Transverse colon (tissue), 4 donors: Measurements from ENCODE around the gene KLHL22. TPM values are rescaled to one million over a fixed set of nuclear protein-coding genes. Genes with fewer than 3 reads are reported as not detected.
"Not testable (repeated sequence)": the region's sequence is repeated elsewhere in the genome, so short reads cannot be mapped to it uniquely, and the experiment has no call there.

Experiments used
- DNase-seq: peaks from one replicate; pipeline ENCODE4 v3.0.0-alpha.2; 2019
- H3K27ac ChIP-seq, 4 donors: fragments of 200-600 bp; sonication (generic); 2 replicates each; pipeline ENCODE4 v1.5.1; 2016 to 2018; ENCODE audit warnings: inconsistent platforms in 4 of 4
- H3K27me3 ChIP-seq: fragments of 200-600 bp; sonication (generic); 2 replicates; pipeline ENCODE4 v1.5.1; 2017; ENCODE audit warnings: inconsistent platforms
- H3K36me3 ChIP-seq, 4 donors: fragments of 200-600 bp; sonication (generic); 2 replicates each; pipeline ENCODE4 v1.5.1; 2017 to 2019; ENCODE audit warnings: inconsistent platforms in 4 of 4
- H3K4me1 ChIP-seq, 4 donors: fragments of 200-600 bp; sonication (generic); 2 replicates each; pipeline ENCODE4 v1.5.1; 2017 to 2020; ENCODE audit warnings: inconsistent platforms in 4 of 4
- H3K4me3 ChIP-seq, 4 donors: fragments of 200-600 bp; sonication (generic); 1 replicate in 1 of 4; 2 replicates in 3 of 4; pipeline versions ENCODE4 v1.5.1 to v1.6.1; 2017 to 2019; ENCODE audit warnings: inconsistent platforms in 4 of 4
- H3K9me3 ChIP-seq, 2 donors: fragments of 200-600 bp; sonication (generic); 2 replicates each; pipeline ENCODE4 v1.5.1; 2017 to 2019; ENCODE audit warnings: inconsistent platforms in 2 of 2
- CTCF ChIP-seq, 5 experiments: fragments of 200-600 bp in 3 of 5; fragments of 450-650 bp in 2 of 5; sonication (generic) in 3 of 5; IDR thresholded peaks; 1 replicate in 2 of 5; 2 replicates in 3 of 5; pipeline ENCODE4 v1.5.1; 2016 to 2017; ENCODE audit warnings: antibody characterized with exemption in 5 of 5, inconsistent platforms in 3 of 5, mild to moderate bottlenecking in 2 of 5, moderate library complexity in 1 of 5
- EP300 ChIP-seq: sonication (generic); formaldehyde crosslinking; IDR thresholded peaks from one replicate; pipeline ENCODE4 v1.6.1; 2017; ENCODE audit warnings: antibody characterized with exemption, low read depth
- POLR2A ChIP-seq: fragments of 450-650 bp; IDR thresholded peaks from one replicate; pipeline ENCODE4 v1.6.1; 2016; ENCODE audit warnings: antibody characterized with exemption, mild to moderate bottlenecking, moderate library complexity
- POLR2AphosphoS5 ChIP-seq, 3 donors: sonication (generic); formaldehyde crosslinking; IDR thresholded peaks; one replicate each; pipeline ENCODE4 v1.6.1; 2016; ENCODE audit warnings: antibody characterized with exemption in 3 of 3
- whole genome bisulfite sequencing, 2 donors: methylation state at CpG; one replicate each; pipeline ENCODE4 v1.1.5; 2018; ENCODE audit warnings: low coverage in 1 of 2; 5-methylcytosine and 5-hydroxymethylcytosine counted together
- in situ Hi-C, 4 donors: fragments of 200-750 bp; cut with MboI; loops; one replicate each; pipeline versions ENCODE4 v1.15.0 to v1.15.1; 2017; ENCODE audit warnings: low sequenced_read_pairs in 3 of 4, low pct_ligation_motif_present in 1 of 4, low pct_unique_long_range_greater_than_20kb in 1 of 4
- intact Hi-C: fragments of 100-400 bp; cut with DNase I; formaldehyde crosslinking; loops from one replicate; pipeline ENCODE4 v1.15.1; 2023; ENCODE audit warnings: low total_unique reads
- small RNA-seq, 4 donors: library from RNA; depleted of rRNA; stranded (forward); fragments of <200 nt; gene quantifications; one replicate each; pipeline ENCODE3, GENCODE V24; 2016
- total RNA-seq, 4 donors: library from RNA; depleted of rRNA; stranded (reverse); fragments of >200 nt; gene quantifications; one replicate each; pipeline ENCODE4 v1.1.0, GENCODE V29; 2016

KLHL22 gene
- total RNA-seq, 4 donors from 2014 or later: 12.7 to 75.9 (median 16.9) TPM

GRCh38 chr22:20393705-20394476 lies 101.7 kb downstream of the KLHL22 start, which contains the start of gene ZNF74:
Gene ZNF74, plus strand, starts transcription at chr22:20394151. Its CDS starts 478 bp downstream, at chr22:20394629.
- 1% methylated on average over 53 of the region's 71 CpGs; no CpG with 5 or more reads in 1 of the 2 donors for WGBS, 2 donors
- no peaks in the 10 kb centered on the region for H3K9me3 ChIP-seq
- H3K27ac ChIP-seq: peak within 1 kb of the TSS; percentile 68 to 82 (median 77)
- H3K4me1 ChIP-seq: peaks cover 2 to 19% (median 14%) of the 10 kb centered on the region in 4 donors
- in situ Hi-C loops: no loop called here
- H3K36me3 ChIP-seq: no peaks in the 10 kb centered on the region
- intact Hi-C loops: no loop called here
- peak within 1 kb of the TSS; percentile 71 to 79 (median 75) for H3K4me3 ChIP-seq
- peak; percentile 91 for DNase-seq
- no peaks in the 10 kb centered on the region for H3K27me3 ChIP-seq
- TF ChIP-seq POLR2A (peak; percentile 62), CTCF (IDR thresholded peaks at IDR 0.05) (no peak), EP300 (no peak), POLR2AphosphoS5 (IDR thresholded peaks at IDR 0.05) (peak; percentile 28 to 78 (median 62))

GRCh38 chr22:20392983-20393704 lies 102.5 kb downstream of the KLHL22 start:
- H3K9me3 ChIP-seq: no peaks in the 10 kb centered on the region
- WGBS, 2 donors: 96% methylated on average over 23 of the region's 23 CpGs; no CpG with 5 or more reads in 1 of the 2 donors
- TF ChIP-seq CTCF (IDR thresholded peaks at IDR 0.05) (no peak), POLR2AphosphoS5 (IDR thresholded peaks at IDR 0.05) (no peak), EP300 (no peak), POLR2A (no peak)
- intact Hi-C loops (no loop called here), in situ Hi-C loops (no loop called here)
- H3K27me3 ChIP-seq: no peaks in the 10 kb centered on the region
- peaks cover 2 to 19% (median 14%) of the 10 kb centered on the region in 4 donors for H3K4me1 ChIP-seq
- peak overlapping the region in 3 of 4 donors; percentile 71 to 79 (median 75) for H3K4me3 ChIP-seq
- DNase-seq: no peak
- H3K36me3 ChIP-seq: no peaks in the 10 kb centered on the region
- H3K27ac ChIP-seq: peak overlapping the region; percentile 68 to 82 (median 77)

- H3K27ac ChIP-seq, H3K27me3 ChIP-seq, in situ Hi-C loops, DNase-seq, H3K9me3 ChIP-seq, H3K4me3 ChIP-seq, H3K36me3 ChIP-seq, intact Hi-C loops: not testable (repeated sequence)
- peaks cover 2 to 19% (median 14%) of the 10 kb centered on the region in 4 donors for H3K4me1 ChIP-seq
- 99% methylated on average over 16 of the region's 53 CpGs; no CpG with 5 or more reads in 1 of the 2 donors for WGBS, 2 donors
Observed at GRCh38 chr22:20392365-20392881, 103.2 kb downstream of the KLHL22 start.

Small RNAs within 50 kb of the gene (small RNA-seq; reads per million reads assigned to genes)
- gene RF00019 (0 reads per million in 4 donors), gene RN7SL812P (0 reads per million in 4 donors), gene RNU6-225P (0 reads per million in 4 donors), gene RNY1P9 (0 reads per million in 4 donors)

Other genes starting within 250 kb of the KLHL22 start
- gene RTN4R, start 227.5 kb downstream of the KLHL22 start, total RNA-seq: 10 to 100 TPM in 1 of 4 donors, 1 to 10 TPM in 1, under 1 TPM in 1, not detected in 1; 0.64 to 22.8 (median 3.0) TPM
- 10 to 100 TPM; 27.7 to 52.3 (median 36.9) TPM for gene DGCR6L, start 175.7 kb downstream of the KLHL22 start, total RNA-seq
- 10 to 100 TPM in 1 of 4 donors, 1 to 10 TPM in 3; 1.9 to 11.5 (median 6.6) TPM for gene ZNF74, start 101.6 kb downstream of the KLHL22 start, total RNA-seq
- gene SCARF2, start 58.0 kb downstream of the KLHL22 start, total RNA-seq: 10 to 100 TPM in 1 of 4 donors, 1 to 10 TPM in 3; 3.4 to 15.9 (median 8.7) TPM
- gene MED15, start 11.8 kb upstream of the KLHL22 start, total RNA-seq: 100 to 1,000 TPM in 2 of 4 donors, 10 to 100 TPM in 2; 70.3 to 211 (median 116) TPM